Measurements from ENCODE around the gene GOLGA5. TPM values are rescaled to one million over a fixed set of nuclear protein-coding genes. Genes with fewer than 3 reads are reported as not detected.

GOLGA5 gene
- total and polyA plus RNA-seq, 2 of the 8 experiments (the other 6 are each of a cell fraction or from before 2014, with no cell fraction given): 13.0 to 25.4 TPM

- no peak for TF ChIP-seq CHD7 (IDR thresholded peaks at IDR 0.05; ENCODE audit: insufficient replicate concordance, low read length)
- no peak for TF ChIP-seq MAFK (IDR thresholded peaks at IDR 0.05; ENCODE audit: low read depth, low read length)
- no peak for TF ChIP-seq HDAC6 (IDR thresholded peaks at IDR 0.05; ENCODE audit: low read depth, low read length)
- no peak for TF ChIP-seq NANOG (IDR thresholded peaks at IDR 0.05; ENCODE audit: insufficient read depth, low read depth, low read length, poor library complexity, severe bottlenecking)
- TF ChIP-seq JUN (IDR thresholded peaks at IDR 0.05; ENCODE audit: low read depth, low read length): no peak
- TF ChIP-seq CHD1 (IDR thresholded peaks at IDR 0.05; ENCODE audit: low read depth, low read length): no peak
- TF ChIP-seq PHF8 (conservative IDR thresholded peaks at IDR 0.05; ENCODE audit: low read depth, low read length): no peak
- no peak for TF ChIP-seq SRF (IDR thresholded peaks at IDR 0.05; ENCODE audit: low read depth, low read length)
- no peak for TF ChIP-seq MAX (IDR thresholded peaks at IDR 0.05)
- no peak for TF ChIP-seq RNF2 (IDR thresholded peaks at IDR 0.05; ENCODE audit: borderline replicate concordance, low read depth, low read length, missing control alignments, poor library complexity, severe bottlenecking)
- TF ChIP-seq SIRT6 (IDR thresholded peaks at IDR 0.05; ENCODE audit: low read length): no peak
- no peak for TF ChIP-seq RBBP5 (IDR thresholded peaks at IDR 0.05; ENCODE audit: borderline replicate concordance, low read depth, low read length)
These were observed 23.6 kb upstream of the GOLGA5 start (continued) for GRCh38 chr14:92770484-92770883.
